ENCODE results near the gene MGAT4B. TPM values are rescaled to one million over a fixed set of nuclear protein-coding genes. Genes with fewer than 3 reads are reported as not detected.
A peak's percentile ranks its signal among the peaks of the same experiment; 100 is the strongest.

MGAT4B gene
- total and polyA plus RNA-seq, 2 of the 4 experiments (the other 2 are of a cell fraction): 73.7 to 155 TPM

- Histone ChIP-seq H3K9ac (ENCODE audit: low read depth, low read length) (peak overlapping the region; percentile 84; the same call in 1 of the 2 replicates), H3K36me3 (ENCODE audit: control insufficient read depth, insufficient read depth, low read length) (peaks cover 25% of the 10 kb centered on the region), H3K18ac (ENCODE audit: low read depth, low read length) (no peak overlapping the region), H4K91ac (ENCODE audit: insufficient read depth, low read depth, low read length) (no peak overlapping the region), H2AK9ac (replicated peaks; ENCODE audit: low read depth, low read length, poor library complexity) (peak overlapping the region; percentile 91), H3K4ac (ENCODE audit: low read depth, low read length) (0 out of 2 replicates have a peak overlapping the region, but pooled peaks have one; percentile 86), H3K79me1 (ENCODE audit: low read depth in 1 of 2, low read length in 2 of 2) (peaks cover 26 to 61% of the 10 kb centered on the region in 2 experiments), H2AK5ac (ENCODE audit: low read depth, low read length) (no peak overlapping the region), H3K4me1 (ENCODE audit: control insufficient read depth, insufficient read depth, low read length) (peaks cover 20% of the 10 kb centered on the region), H3K27me3 (ENCODE audit: control insufficient read depth, insufficient read depth, low read length) (no peaks in the 10 kb centered on the region), H2BK120ac (ENCODE audit: low read depth, low read length) (no peak overlapping the region), H3K4me2 (ENCODE audit: low read depth, low read length) (peak overlapping the region; percentile 85; the same call in 1 of the 2 replicates), H2AFZ (replicated peaks; ENCODE audit: low read length, poor library complexity) (no peak overlapping the region), H4K8ac (ENCODE audit: low read depth in 2 of 2, low read length in 2 of 2) (no peak overlapping the region), H3K9me1 (ENCODE audit: insufficient read depth, low read length) (0 out of 2 replicates have a peak, but pooled peaks cover 2% of the 10 kb centered on the region), H3K23ac (ENCODE audit: low read depth, low read length) (peak overlapping the region; percentile 17), H2BK15ac (ENCODE audit: low read depth, low read length) (no peak overlapping the region), H4K5ac (ENCODE audit: low read depth, low read length) (no peak overlapping the region), H3K27ac (ENCODE audit: insufficient read depth, low read length) (no peak overlapping the region), H3K9me3 (ENCODE audit: control insufficient read depth, insufficient read depth, low read length) (no peaks in the 10 kb centered on the region), H2BK5ac (ENCODE audit: low read depth, low read length, poor library complexity, severe bottlenecking) (no peak overlapping the region), H4K20me1 (ENCODE audit: insufficient read depth, low read length) (peaks cover 45% of the 10 kb centered on the region), H2BK20ac (ENCODE audit: low read depth, low read length) (no peak overlapping the region), H3K56ac (ENCODE audit: extremely low read depth, insufficient read depth, low read length) (no peak overlapping the region), H3K14ac (replicated peaks; ENCODE audit: low read depth, low read length) (peak overlapping the region; percentile 78; the same call in 1 of the 2 replicates), H3K4me3 (ENCODE audit: insufficient read depth, low read depth, low read length) (no peak overlapping the region)
- ATAC-seq (ENCODE audit: low read depth): no peak
- ChIA-PET CTCF (no interaction called here), POLR2A (ENCODE audit: unreplicated experiment) (no interaction called here)
- in situ Hi-C loops (cut with MboI; ENCODE audit: low sequenced_read_pairs) (no loop called here), dilution Hi-C loops (cut with HindIII; ENCODE audit: low sequenced_read_pairs, unreplicated experiment) (no loop called here), intact Hi-C loops (cut with micrococcal nuclease) (loop anchor here (5.0 kb wide), 1 partner anchor 103 kb away; the partner anchor contains the start of gene TBC1D9B)
- no peak for TF ChIP-seq RFX5 (IDR thresholded peaks at IDR 0.05; ENCODE audit: low read depth, low read length)
- TF ChIP-seq CEBPB (IDR thresholded peaks at IDR 0.05; ENCODE audit: low read depth, low read length): no peak
- no peak for TF ChIP-seq RCOR1 (IDR thresholded peaks at IDR 0.05; ENCODE audit: insufficient replicate concordance, low read length)
- TF ChIP-seq FOS (IDR thresholded peaks at IDR 0.05; ENCODE audit: low read depth, low read length): no peak
- no peak for TF ChIP-seq MAFK (IDR thresholded peaks at IDR 0.05; ENCODE audit: low read depth, low read length)
- TF ChIP-seq NFE2L2 (IDR thresholded peaks at IDR 0.05; ENCODE audit: low read depth, low read length): no peak
- TF ChIP-seq POLR2A (IDR thresholded peaks at IDR 0.05; ENCODE audit: low read depth, low read length): no peak
- TF ChIP-seq CTCF (conservative IDR thresholded peaks at IDR 0.05; ENCODE audit: low read depth, low read length): no peak
- no peak for TF ChIP-seq MXI1 (IDR thresholded peaks at IDR 0.05; ENCODE audit: borderline replicate concordance, low read depth, low read length)
- no peak for TF ChIP-seq ELK1 (IDR thresholded peaks at IDR 0.05; ENCODE audit: borderline replicate concordance, low read depth, low read length)
- TF ChIP-seq SMC3 (IDR thresholded peaks at IDR 0.05; ENCODE audit: low read depth, low read length): no peak
- TF ChIP-seq MAZ (IDR thresholded peaks at IDR 0.05; ENCODE audit: borderline replicate concordance, low read depth, low read length): no peak
- TF ChIP-seq RAD21 (IDR thresholded peaks at IDR 0.05; ENCODE audit: low read length): no peak
- no peak for TF ChIP-seq BHLHE40 (IDR thresholded peaks at IDR 0.05; ENCODE audit: low read depth, low read length)
- TF ChIP-seq CHD1 (IDR thresholded peaks at IDR 0.05; ENCODE audit: low read depth, low read length): no peak
- TF ChIP-seq USF2 (IDR thresholded peaks at IDR 0.05; ENCODE audit: low read depth, low read length): no peak
- 100% methylated on average over 4 of the region's 8 CpGs; no CpG with 5 or more reads in 1 of the 2 experiments for WGBS, 2 experiments (ENCODE audit: extremely low coverage in 2 of 2, insufficient read length in 1 of 2)
- DNase-seq: no peak
- no TSS peak for BruUV-seq (replicated peaks)
Observed at GRCh38 chr5:179804555-179804947, 2.1 kb downstream of the MGAT4B start.

Data from IMR-90 (cell line).